GM20431 (cell line): Measurements from ENCODE around the gene EIF6.

Experiments
- in situ Hi-C: fragments of 300-500 bp; cut with MseI, MboI; formaldehyde crosslinking; loops from one replicate; pipeline ENCODE4 v1.15.0; 2020; ENCODE audit warnings: low sequenced_read_pairs; ENCODE audit not compliant: unreplicated experiment

Gene EIF6

GRCh38 chr20:35284267-35284991 is at the start of gene EIF6:
TSS of gene EIF6 (minus strand) at chr20:35284772. CDS start at chr20:35284487, 285 bp downstream.
- in situ Hi-C loops: no loop called here

- in situ Hi-C loops: no loop called here
Observed at GRCh38 chr20:35333606-35334005, 49.0 kb upstream of the EIF6 start.

- in situ Hi-C loops: no loop called here
Observed at GRCh38 chr20:35332540-35333200, 48.1 kb upstream of the EIF6 start.

GRCh38 chr20:35329435-35330139 is 45.0 kb upstream of the EIF6 start:
- in situ Hi-C loops: no loop called here

GRCh38 chr20:35328689-35329088 is 44.1 kb upstream of the EIF6 start:
- in situ Hi-C loops: no loop called here

- in situ Hi-C loops: no loop called here
Observed at GRCh38 chr20:35328095-35328685, 43.6 kb upstream of the EIF6 start.

- in situ Hi-C loops: no loop called here
Observed at GRCh38 chr20:35327074-35327976, 42.8 kb upstream of the EIF6 start.

- in situ Hi-C loops: no loop called here
Observed at GRCh38 chr20:35326740-35327073, 42.1 kb upstream of the EIF6 start.

GRCh38 chr20:35326021-35326739 is 41.6 kb upstream of the EIF6 start:
- in situ Hi-C loops: no loop called here

GRCh38 chr20:35325401-35325800 is 40.8 kb upstream of the EIF6 start:
- in situ Hi-C loops: no loop called here

- in situ Hi-C loops: loop anchor here (25.0 kb wide), 1 partner anchor 192 kb away; no protein-coding TSS in a partner anchor
Observed at GRCh38 chr20:35320396-35321126, 36.0 kb upstream of the EIF6 start.

- in situ Hi-C loops: loop anchor here (10.0 to 25.0 kb wide), 2 partner anchors 115 to 192 kb away; partner anchors contain the start of gene GDF5
Observed at GRCh38 chr20:35319871-35320197, 35.3 kb upstream of the EIF6 start.

GRCh38 chr20:35319192-35319870 is 34.8 kb upstream of the EIF6 start:
- in situ Hi-C loops: loop anchor here (10.0 to 25.0 kb wide), 2 partner anchors 115 to 193 kb away; partner anchors contain the start of gene GDF5

GRCh38 chr20:35318502-35319157 is 34.1 kb upstream of the EIF6 start:
- in situ Hi-C loops: loop anchor here (10.0 to 25.0 kb wide), 2 partner anchors 116 to 194 kb away; partner anchors contain the start of gene GDF5

GRCh38 chr20:35317416-35318210 is 33.0 kb upstream of the EIF6 start:
- in situ Hi-C loops: loop anchor here (10.0 to 25.0 kb wide), 2 partner anchors 117 to 195 kb away; partner anchors contain the start of gene GDF5

GRCh38 chr20:35316086-35316485 is 31.5 kb upstream of the EIF6 start:
- in situ Hi-C loops: loop anchor here (10.0 to 25.0 kb wide), 2 partner anchors 119 to 196 kb away; partner anchors contain the start of gene GDF5
